ENCODE data around the gene ZNF350.
A peak's percentile ranks its signal among the peaks of the same experiment; 100 is the strongest.
"Not testable (repeated sequence)": the region's sequence is repeated elsewhere in the genome, so short reads cannot be mapped to it uniquely, and the experiment has no call there.

Gene ZNF350

DNA sequence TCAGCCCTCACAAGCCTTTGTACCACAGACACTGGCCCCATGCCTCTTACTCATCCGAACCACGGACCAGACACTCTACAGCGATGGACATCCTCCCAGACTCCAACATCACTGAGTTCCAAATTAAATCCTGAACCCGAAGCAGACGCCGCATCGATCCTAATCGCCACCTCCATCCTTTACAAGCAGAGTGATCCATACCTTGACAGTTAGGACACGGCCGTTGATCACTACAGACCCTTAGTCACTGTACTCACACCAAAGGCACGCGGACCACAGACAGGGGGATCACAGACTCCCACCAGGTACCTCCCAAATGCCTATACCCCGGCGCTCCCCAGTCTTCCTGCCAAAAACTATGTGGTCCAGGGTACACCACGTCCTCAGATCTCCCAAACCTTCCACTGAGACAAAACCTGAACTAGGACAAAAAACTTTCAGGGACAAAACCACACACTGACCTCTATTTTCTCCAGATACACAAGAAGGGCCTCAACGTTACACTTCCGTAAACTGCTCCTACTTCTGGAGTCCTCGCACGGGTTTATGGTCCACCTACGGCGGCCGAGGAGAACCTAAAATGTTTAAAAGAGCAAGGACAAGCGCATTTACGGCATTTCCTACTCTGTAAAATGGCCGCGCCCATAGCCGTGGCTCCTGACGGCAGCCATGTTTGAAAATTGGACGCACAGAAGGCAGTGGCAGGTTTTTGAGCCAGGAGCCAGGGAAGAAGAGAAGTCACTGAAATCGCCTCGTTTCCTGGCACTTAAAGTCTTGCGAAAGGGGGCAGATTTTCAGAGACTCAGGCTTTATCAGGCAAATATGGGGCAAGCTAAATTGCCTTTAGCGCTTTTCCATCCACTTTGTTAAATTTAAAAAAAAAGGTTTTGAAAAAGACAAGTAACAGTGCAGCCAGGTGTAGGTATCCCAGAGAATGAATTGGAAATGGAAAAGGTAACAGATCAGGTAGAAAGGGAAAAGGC lies at the start of gene ZNF350:
Gene ZNF350 (minus strand): TSS at position 532 of the 983 bp plus-strand sequence. CDS start 12,480 bp downstream, outside the sequence.
- Mint-ChIP-seq H3K27me3 (no peaks in the 10 kb centered on the region), H3K9me3 (peaks cover 79% of the 10 kb centered on the region), H3K27ac (peak within 1 kb of the TSS; percentile 98), H3K36me3 (ENCODE audit: low read depth) (peaks cover 52% of the 10 kb centered on the region), H3K4me3 (peak within 1 kb of the TSS; percentile 95), H3K4me1 (ENCODE audit: low read depth) (peaks cover under 1% of the 10 kb centered on the region)
- intact Hi-C loops (cut with micrococcal nuclease) = loop anchor here (2.0 kb wide), 1 partner anchor 22 kb away; the partner anchor contains the start of gene ZNF615

DNA sequence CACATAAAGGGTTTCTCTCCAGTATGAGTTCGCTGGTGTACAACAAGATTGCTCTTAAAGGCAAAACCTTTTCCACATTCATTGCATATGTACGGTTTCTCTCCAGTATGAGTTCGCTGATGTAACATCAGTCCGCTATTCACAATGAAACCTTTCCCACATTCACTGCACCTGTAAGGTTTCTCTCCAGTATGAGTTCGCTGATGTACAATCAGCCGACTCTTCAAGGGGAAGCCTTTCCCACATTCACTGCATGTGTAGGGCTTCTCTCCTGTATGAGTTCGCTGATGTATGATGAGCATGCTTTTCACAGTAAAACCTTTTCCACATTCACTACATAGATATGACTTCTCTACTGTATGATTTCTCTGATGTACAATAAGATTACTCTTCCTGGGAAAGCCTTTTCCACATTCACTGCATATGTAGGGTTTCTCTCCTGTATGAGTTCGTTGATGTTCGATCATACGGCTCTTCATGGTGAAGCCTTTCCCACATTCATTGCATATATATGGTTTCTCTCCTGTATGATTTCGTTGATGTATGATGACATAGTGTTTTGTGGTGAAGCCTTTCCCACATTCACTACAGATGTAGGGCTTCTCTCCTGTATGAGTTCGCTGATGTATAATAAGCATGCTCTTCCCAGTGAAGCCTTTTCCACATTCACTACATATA lies 47.5 kb upstream of the ZNF350 start:
- Mint-ChIP-seq H3K27me3 (no peaks in the 10 kb centered on the region), H3K36me3 (ENCODE audit: low read depth) (peaks cover 85% of the 10 kb centered on the region), H3K4me3 (no peak overlapping the region), H3K9me3 (peaks cover 85% of the 10 kb centered on the region), H3K27ac (no peak overlapping the region), H3K4me1 (ENCODE audit: low read depth) (no peaks in the 10 kb centered on the region)
- intact Hi-C loops (cut with micrococcal nuclease) = no loop called here

DNA sequence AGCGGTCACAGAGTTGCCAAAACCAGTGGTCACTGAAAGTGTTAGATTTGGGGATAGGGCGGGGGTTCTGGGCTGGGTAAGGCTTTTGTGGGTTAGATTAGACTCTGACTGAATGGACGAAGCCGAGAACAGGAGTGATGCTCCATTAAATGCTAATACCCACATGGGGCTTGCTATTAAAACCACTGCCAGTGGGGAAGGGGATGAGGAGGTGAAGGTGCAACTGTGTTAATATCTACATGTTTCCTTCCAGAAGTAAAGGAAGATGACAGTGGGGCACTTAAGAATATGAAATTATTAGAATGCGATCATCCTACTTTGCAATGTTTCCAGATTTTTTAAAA lies 42.1 kb upstream of the ZNF350 start:
- H3K36me3 Mint-ChIP-seq (ENCODE audit: low read depth) = peaks cover 81% of the 10 kb centered on the region
- peaks cover 27% of the 10 kb centered on the region for H3K4me1 Mint-ChIP-seq (ENCODE audit: low read depth)
- no peaks in the 10 kb centered on the region for H3K27me3 Mint-ChIP-seq
- peak overlapping the region; percentile 100 for H3K27ac Mint-ChIP-seq
- peak overlapping the region; percentile 98 for H3K4me3 Mint-ChIP-seq
- intact Hi-C loops (cut with micrococcal nuclease) = loop anchor here (1.0 kb wide), 2 partner anchors 20 to 21 kb away; partner anchors contain the start of gene ZNF615
- peaks cover 71% of the 10 kb centered on the region for H3K9me3 Mint-ChIP-seq

DNA sequence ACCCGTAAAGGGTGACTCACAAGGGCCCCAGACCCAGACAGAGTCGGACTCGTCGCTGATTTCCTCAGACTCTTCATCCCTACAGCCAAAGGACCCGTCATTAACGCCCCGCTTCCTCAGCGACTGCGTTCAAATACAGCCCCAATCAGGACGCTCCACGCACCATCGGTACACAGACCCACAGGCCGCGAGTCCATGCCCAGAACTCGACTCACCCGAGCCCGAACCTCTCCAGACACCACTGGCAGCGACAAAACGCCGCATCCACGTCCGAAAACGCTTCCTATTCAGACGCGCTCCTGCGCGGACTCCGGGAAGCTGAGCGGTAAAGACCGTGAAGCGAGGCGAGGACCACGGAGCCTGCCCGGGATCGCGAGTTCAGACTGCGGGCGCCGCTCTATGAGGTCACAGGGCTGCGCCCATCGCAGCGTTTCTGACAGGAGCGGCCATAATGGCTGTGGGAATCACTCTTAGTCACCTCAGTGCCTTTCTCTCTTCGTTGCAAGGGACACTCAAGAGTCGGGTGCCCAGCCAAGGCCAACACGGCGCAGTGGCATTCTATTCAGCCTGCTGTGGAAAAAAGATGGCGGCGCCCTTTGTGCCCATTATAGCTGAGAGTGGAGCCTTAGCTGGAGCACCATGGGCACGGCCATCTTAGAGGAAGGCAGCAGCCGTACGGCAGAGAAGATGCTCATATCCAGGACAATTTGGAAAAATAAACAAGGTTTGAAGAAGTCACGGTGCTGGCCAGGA lies 41.6 kb upstream of the ZNF350 start, which contains the start of gene ZNF614:
Gene ZNF614 (minus strand): TSS at position 353 of the 753 bp plus-strand sequence. CDS start 2,634 bp downstream, outside the sequence.
- H3K27me3 Mint-ChIP-seq = no peaks in the 10 kb centered on the region
- peaks cover 71% of the 10 kb centered on the region for H3K9me3 Mint-ChIP-seq
- H3K36me3 Mint-ChIP-seq (ENCODE audit: low read depth) = peaks cover 81% of the 10 kb centered on the region
- H3K27ac Mint-ChIP-seq = peak within 1 kb of the TSS; percentile 100
- peaks cover 27% of the 10 kb centered on the region for H3K4me1 Mint-ChIP-seq (ENCODE audit: low read depth)
- intact Hi-C loops (cut with micrococcal nuclease) = loop anchor here (1.0 kb wide), 2 partner anchors 20 to 21 kb away; partner anchors contain the start of gene ZNF615
- H3K4me3 Mint-ChIP-seq = peak within 1 kb of the TSS; percentile 98

DNA sequence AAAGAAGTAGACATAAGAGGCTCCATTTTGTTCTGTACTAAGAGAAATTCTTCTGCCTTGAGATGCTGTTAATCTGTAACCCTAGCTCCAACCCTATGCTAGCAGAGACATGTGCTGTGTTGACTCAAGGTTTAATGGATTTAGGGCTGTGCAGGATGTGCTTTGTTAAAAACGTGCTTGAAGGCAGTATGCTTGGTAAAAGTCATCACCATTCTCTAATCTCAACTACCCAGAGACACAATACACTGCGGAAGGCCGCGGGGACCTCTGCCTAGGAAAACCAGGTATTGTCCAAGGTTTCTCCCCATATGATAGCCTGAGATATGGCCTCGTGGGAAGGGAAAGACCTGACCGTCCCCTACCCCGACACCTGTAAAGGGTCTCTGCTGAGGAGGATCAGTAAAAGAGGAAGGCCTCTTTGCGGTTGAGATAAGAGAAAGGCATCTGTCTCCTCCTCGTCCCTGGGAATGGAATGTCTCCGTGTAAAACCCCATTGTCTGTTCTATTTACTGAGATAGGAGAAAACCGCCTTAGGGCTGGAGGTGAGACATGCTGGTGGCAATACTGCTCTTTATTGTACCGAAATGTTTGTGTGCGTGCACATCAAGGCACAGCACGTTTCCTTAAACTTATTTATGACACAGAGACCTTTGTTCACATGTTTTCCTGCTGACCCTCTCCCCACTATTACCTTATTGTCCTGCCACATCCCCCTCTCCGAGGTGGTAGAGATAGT lies 39.8 kb upstream of the ZNF350 start:
- intact Hi-C loops (cut with micrococcal nuclease); H3K27ac Mint-ChIP-seq; H3K4me3 Mint-ChIP-seq; H3K27me3 Mint-ChIP-seq: not testable (repeated sequence)
- Mint-ChIP-seq H3K4me1 (ENCODE audit: low read depth) (peaks cover 27% of the 10 kb centered on the region), H3K9me3 (peaks cover 74% of the 10 kb centered on the region), H3K36me3 (ENCODE audit: low read depth) (peaks cover 91% of the 10 kb centered on the region)

DNA sequence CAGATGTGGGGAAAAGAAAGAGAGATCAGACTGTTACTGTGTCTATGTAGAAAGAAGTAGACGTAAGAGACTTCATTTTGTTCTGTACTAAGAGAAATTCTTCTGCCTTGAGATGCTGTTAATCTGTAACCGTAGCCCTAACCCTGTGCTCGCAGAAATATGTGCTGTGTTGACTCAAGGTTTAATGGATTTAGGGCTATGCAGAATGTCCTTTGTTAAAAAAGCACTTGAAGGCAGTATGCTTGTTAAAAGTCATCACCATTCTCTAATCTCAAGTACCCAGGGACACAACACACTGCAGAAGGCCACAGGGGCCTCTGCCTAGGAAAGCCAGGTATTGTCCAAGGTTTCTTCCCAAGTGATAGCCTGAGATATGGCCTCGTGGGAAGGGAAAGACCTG lies 37.8 kb upstream of the ZNF350 start:
- H3K9me3 Mint-ChIP-seq = peaks cover 74% of the 10 kb centered on the region
- H3K27me3 Mint-ChIP-seq; H3K4me3 Mint-ChIP-seq; intact Hi-C loops (cut with micrococcal nuclease); H3K27ac Mint-ChIP-seq: not testable (repeated sequence)
- H3K4me1 Mint-ChIP-seq (ENCODE audit: low read depth) = peaks cover 27% of the 10 kb centered on the region
- H3K36me3 Mint-ChIP-seq (ENCODE audit: low read depth) = peaks cover 94% of the 10 kb centered on the region

DNA sequence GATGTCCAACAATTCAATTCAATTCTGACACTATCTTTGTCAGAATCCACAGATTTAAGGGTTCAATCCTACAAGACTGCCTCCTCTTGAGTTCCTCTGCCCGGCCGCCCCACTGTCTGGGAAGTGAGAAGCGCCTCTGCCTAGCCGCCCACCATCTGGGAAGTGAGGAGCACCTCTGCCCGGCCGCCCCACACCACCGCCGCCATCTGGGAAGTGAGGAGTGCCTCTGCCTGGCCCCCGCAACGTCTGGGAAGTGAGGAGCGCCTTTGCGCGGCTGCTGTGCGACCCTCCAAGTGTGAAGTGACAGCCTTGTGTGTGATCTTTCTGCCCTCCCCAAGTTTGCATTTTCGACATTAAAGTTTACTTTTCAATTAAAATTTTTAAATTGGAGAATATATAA lies 35.6 kb upstream of the ZNF350 start:
- intact Hi-C loops (cut with micrococcal nuclease) = no loop called here
- Mint-ChIP-seq H3K4me3 (no peak overlapping the region), H3K9me3 (peaks cover 91% of the 10 kb centered on the region), H3K27me3 (no peaks in the 10 kb centered on the region), H3K27ac (no peak overlapping the region), H3K36me3 (ENCODE audit: low read depth) (peaks cover 100% of the 10 kb centered on the region), H3K4me1 (ENCODE audit: low read depth) (peaks cover 9% of the 10 kb centered on the region)

DNA sequence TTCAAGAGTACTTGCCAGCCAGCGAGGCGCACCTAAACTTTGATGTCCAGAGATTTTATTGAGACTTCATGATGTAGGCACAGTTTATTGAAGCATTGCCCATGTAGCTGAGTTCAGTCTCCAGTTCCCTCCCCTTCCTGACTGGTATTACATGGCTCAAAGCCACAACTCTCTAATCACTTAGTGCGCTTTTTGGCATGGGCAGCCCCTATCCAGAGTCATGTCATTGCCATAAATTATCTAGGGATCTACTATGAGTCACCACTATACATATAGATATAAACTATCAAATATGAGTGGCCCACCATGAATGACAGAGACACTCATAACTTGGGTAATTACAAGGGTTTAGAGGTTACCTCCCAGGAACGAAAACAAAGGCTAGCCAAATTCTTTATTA lies 33.9 kb upstream of the ZNF350 start:
- Mint-ChIP-seq H3K4me3 (no peak overlapping the region), H3K36me3 (ENCODE audit: low read depth) (peaks cover 100% of the 10 kb centered on the region), H3K4me1 (ENCODE audit: low read depth) (no peaks in the 10 kb centered on the region), H3K27ac (no peak overlapping the region), H3K27me3 (no peaks in the 10 kb centered on the region), H3K9me3 (peaks cover 91% of the 10 kb centered on the region)
- intact Hi-C loops (cut with micrococcal nuclease) = no loop called here

DNA sequence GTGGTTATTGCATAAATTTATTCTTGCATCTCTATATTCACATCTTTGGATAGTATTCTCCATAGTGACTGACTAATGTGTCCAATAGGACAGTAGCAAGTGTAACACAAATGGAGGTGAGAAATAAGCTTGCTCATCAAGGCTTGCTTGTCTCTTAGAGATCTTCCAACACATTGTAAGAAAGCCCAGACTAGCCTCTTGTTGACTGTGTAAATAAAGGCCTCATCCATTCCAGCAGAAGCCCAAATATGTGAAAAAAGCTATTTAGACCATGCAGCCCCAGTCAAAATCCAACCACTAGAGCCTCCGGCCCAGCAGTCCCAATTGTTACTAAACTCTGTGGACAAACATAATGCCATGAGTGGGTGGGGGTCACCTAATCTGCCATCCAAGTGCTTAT lies 24.0 kb upstream of the ZNF350 start:
- H3K4me3 Mint-ChIP-seq = no peak overlapping the region
- intact Hi-C loops (cut with micrococcal nuclease) = no loop called here
- peaks cover 58% of the 10 kb centered on the region for H3K9me3 Mint-ChIP-seq
- no peaks in the 10 kb centered on the region for H3K27me3 Mint-ChIP-seq
- H3K27ac Mint-ChIP-seq = no peak overlapping the region
- H3K4me1 Mint-ChIP-seq (ENCODE audit: low read depth) = peaks cover 15% of the 10 kb centered on the region
- peaks cover 63% of the 10 kb centered on the region for H3K36me3 Mint-ChIP-seq (ENCODE audit: low read depth)

DNA sequence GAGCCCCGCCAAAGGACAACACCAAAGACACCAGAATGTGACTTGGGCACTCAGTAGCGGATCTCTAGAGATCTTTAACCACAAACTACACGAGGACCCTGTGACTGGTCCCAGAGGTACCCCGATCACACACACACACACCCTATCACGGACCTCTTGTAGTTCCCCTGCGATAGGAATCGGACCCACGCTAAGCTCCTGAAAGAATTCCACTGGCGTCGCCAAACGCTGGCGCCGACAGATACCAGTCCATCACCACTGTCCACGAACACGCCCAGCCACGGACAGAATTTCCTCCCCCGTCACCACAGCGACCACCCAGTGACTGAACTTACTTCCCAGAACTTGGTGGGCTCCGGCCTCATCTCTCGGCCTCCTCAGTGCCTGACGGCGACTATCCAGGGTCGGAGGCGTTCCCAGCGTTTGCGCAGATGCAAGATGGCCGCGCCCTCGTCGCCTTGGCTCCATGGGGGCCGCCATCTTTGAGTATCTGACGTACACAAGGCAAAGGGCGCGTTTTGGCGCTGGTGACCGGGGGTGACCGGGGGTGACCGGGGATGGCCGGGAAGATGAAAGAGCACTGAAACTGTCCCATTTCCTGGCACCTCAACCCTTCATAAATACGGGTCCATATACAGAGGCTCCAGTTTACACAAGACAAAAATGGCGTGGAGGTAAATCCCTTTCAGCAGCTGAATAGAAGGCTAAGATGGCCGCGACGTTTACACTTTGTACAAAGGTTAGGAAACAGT lies 21.3 kb upstream of the ZNF350 start, which contains the start of gene ZNF615:
Gene ZNF615 (minus strand): TSS at position 406 of the 752 bp plus-strand sequence. CDS start 4,500 bp downstream, outside the sequence.
- Mint-ChIP-seq H3K27me3 (no peaks in the 10 kb centered on the region), H3K27ac (peak within 1 kb of the TSS; percentile 92), H3K36me3 (ENCODE audit: low read depth) (peaks cover 75% of the 10 kb centered on the region), H3K9me3 (peaks cover 63% of the 10 kb centered on the region), H3K4me1 (ENCODE audit: low read depth) (peaks cover 15% of the 10 kb centered on the region), H3K4me3 (peak within 1 kb of the TSS; percentile 93)
- intact Hi-C loops (cut with micrococcal nuclease) = loop anchor here (1.0 to 5.0 kb wide), 3 partner anchors 20 to 81 kb away; partner anchors contain the start of genes ZNF350, ZNF613 and ZNF614

DNA sequence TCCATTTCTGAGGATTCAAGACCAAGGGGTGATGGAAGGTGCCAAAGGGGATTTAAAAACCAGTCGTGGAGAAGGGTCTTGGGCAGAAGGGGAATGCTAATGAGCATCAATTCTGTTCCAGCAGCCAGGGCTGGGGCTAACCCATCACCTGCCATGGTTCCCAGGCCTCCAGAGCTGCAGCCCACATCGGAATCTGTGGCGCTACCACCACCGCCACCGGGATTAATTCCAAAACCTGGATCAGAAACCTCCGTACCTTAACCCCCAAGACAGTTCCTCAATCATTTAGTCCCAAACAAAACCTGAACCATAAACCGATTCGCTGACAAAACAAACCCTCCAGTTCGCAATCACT lies 20.8 kb upstream of the ZNF350 start:
- intact Hi-C loops (cut with micrococcal nuclease) = loop anchor here (5.0 kb wide), 1 partner anchor 80 kb away; the partner anchor contains the start of gene ZNF613
- Mint-ChIP-seq H3K36me3 (ENCODE audit: low read depth) (peaks cover 75% of the 10 kb centered on the region), H3K4me3 (peak overlapping the region; percentile 93), H3K27ac (peak overlapping the region; percentile 92), H3K9me3 (peaks cover 60% of the 10 kb centered on the region), H3K27me3 (no peaks in the 10 kb centered on the region), H3K4me1 (ENCODE audit: low read depth) (peaks cover 15% of the 10 kb centered on the region)

DNA sequence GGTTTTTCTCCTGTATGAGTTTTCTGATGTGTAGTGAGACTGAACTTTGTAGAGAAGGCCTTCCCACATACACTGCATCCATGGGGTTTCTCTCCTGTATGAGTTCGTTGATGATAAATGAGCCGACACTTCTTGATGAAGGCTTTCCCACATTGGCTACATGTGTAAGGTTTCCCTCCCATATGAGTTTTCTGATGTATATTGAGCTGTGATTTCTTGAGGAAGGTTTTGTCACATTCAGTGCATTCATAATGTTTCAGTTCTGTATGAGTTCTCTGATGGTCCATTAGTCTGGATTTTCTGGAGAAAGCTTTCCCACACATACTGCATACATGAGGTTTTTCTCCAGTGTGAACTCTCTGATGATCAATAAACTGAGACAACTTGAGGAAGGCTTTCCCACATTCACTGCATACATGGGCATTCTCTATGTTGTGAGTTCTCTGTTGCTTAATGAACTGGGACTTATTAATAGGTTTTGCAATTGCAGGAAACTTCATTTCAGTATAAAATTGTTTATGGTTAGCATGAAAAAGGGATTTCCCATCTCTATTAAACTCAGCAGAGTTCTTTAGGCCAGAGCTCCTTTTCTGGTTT lies 7.5 kb upstream of the ZNF350 start:
- Mint-ChIP-seq H3K36me3 (ENCODE audit: low read depth) (peaks cover 64% of the 10 kb centered on the region), H3K4me1 (ENCODE audit: low read depth) (no peaks in the 10 kb centered on the region), H3K9me3 (peaks cover 96% of the 10 kb centered on the region), H3K27me3 (no peaks in the 10 kb centered on the region), H3K27ac (no peak overlapping the region), H3K4me3 (no peak overlapping the region)
- intact Hi-C loops (cut with micrococcal nuclease) = no loop called here

Measured in dendritic cell treated with granulocyte-macrophage colony-stimulating factor and Interleukin-4, amounts not matched to agents 40 ng/mL and 50 ng/mL, for 4 days (primary cell).